GM23338 (cell line): ENCODE measurements around the gene CHCHD3. TPM values are rescaled to one million over a fixed set of nuclear protein-coding genes. Genes with fewer than 3 reads are reported as not detected.
A peak's percentile ranks its signal among the peaks of the same experiment; 100 is the strongest.

ENCODE experiments used
- ATAC-seq: fragments of 200-7000 bp; cut with Tn5 transposase; 3 replicates; pipeline ENCODE4 v1.9.1; 2020
- DNase-seq: peaks from one replicate; pipeline ENCODE4 v3.0.0-alpha.2; 2015; ENCODE audit warnings: low spot score
- H2AFZ ChIP-seq: fragments of 200-600 bp; sonication (generic); 2 replicates; pipeline ENCODE4 v1.8.0; 2016; ENCODE audit warnings: antibody characterized with exemption, mild to moderate bottlenecking, moderate library complexity
- H3F3A ChIP-seq: fragments of 200-600 bp; sonication (generic); replicated peaks from 2 replicates; pipeline ENCODE4 v1.8.0; 2017; ENCODE audit warnings: antibody characterized with exemption, mixed run types, low read depth
- H3K27ac ChIP-seq: fragments of 200-600 bp; sonication (generic); 2 replicates; pipeline ENCODE4 v1.6.1; 2016; ENCODE audit warnings: low read depth
- H3K27me3 ChIP-seq: fragments of 200-600 bp; sonication (generic); 2 replicates; pipeline ENCODE4 v1.8.0; 2016; ENCODE audit warnings: mild to moderate bottlenecking, mixed run types, moderate library complexity; ENCODE audit not compliant: insufficient read depth
- H3K36me3 ChIP-seq: fragments of 200-600 bp; sonication (generic); 2 replicates; pipeline ENCODE4 v1.8.0; 2016; ENCODE audit warnings: mild to moderate bottlenecking; ENCODE audit not compliant: insufficient read depth
- H3K4me1 ChIP-seq: fragments of 200-600 bp; sonication (generic); 2 replicates; pipeline ENCODE4 v1.8.0; 2016; ENCODE audit warnings: mild to moderate bottlenecking, moderate library complexity; ENCODE audit not compliant: insufficient read depth
- H3K4me2 ChIP-seq: fragments of 200-600 bp; sonication (generic); 2 replicates; pipeline ENCODE4 v1.7.1; 2017; ENCODE audit warnings: mixed run types
- H3K4me3 ChIP-seq: fragments of 200-600 bp; sonication (generic); 2 replicates; pipeline ENCODE4 v1.6.1; 2016; ENCODE audit warnings: mixed run types
- H3K79me2 ChIP-seq: fragments of 200-600 bp; sonication (generic); replicated peaks from 2 replicates; pipeline ENCODE4 v1.8.0; 2017; ENCODE audit warnings: mild to moderate bottlenecking; ENCODE audit not compliant: insufficient read depth
- H3K9me2 ChIP-seq: fragments of 200-600 bp; sonication (generic); 2 replicates; pipeline ENCODE4 v1.8.0; 2017; ENCODE audit not compliant: insufficient read depth
- H4K20me1 ChIP-seq: fragments of 200-600 bp; sonication (generic); replicated peaks from 2 replicates; pipeline ENCODE4 v1.8.0; 2017; ENCODE audit warnings: mild to moderate bottlenecking; ENCODE audit not compliant: insufficient read depth
- H3K27ac Mint-ChIP-seq: 2 replicates; pipeline ENCODE4 v1.8.0; 2020; ENCODE audit warnings: inconsistent platforms, mild to moderate bottlenecking, moderate library complexity, mixed read lengths
- H3K27me3 Mint-ChIP-seq: 3 replicates; pipeline ENCODE4 v1.8.0; 2022; ENCODE audit warnings: low read depth, mild to moderate bottlenecking, moderate library complexity, mixed read lengths, inconsistent platforms; ENCODE audit not compliant: insufficient read depth, poor library complexity
- H3K36me3 Mint-ChIP-seq: 3 replicates; pipeline ENCODE4 v1.8.0; 2021; ENCODE audit warnings: low read depth, mild to moderate bottlenecking, inconsistent platforms, moderate library complexity, mixed read lengths
- H3K4me1 Mint-ChIP-seq: 3 replicates; pipeline ENCODE4 v1.8.0; 2020; ENCODE audit warnings: mild to moderate bottlenecking, inconsistent platforms, mixed read lengths
- H3K4me3 Mint-ChIP-seq: 3 replicates; pipeline ENCODE4 v1.8.0; 2021; ENCODE audit warnings: moderate library complexity, mild to moderate bottlenecking, inconsistent platforms, mixed read lengths
- H3K9me3 Mint-ChIP-seq: 3 replicates; pipeline ENCODE4 v1.8.0; 2020; ENCODE audit warnings: moderate library complexity, mild to moderate bottlenecking, inconsistent platforms, mixed read lengths
- CREB1 ChIP-seq: fragments of 250-450 bp; sonication (Bioruptor Pico); IDR thresholded peaks from 2 replicates; pipeline ENCODE4 v1.5.0; 2020; ENCODE audit warnings: low read depth, mild to moderate bottlenecking, moderate library complexity
- CTCF ChIP-seq, 2 experiments: fragments of 200-600 bp in 1 of 2; sonication (generic) in 1 of 2; conservative IDR thresholded peaks; 2 replicates each; pipeline versions ENCODE4 v1.5.1 to v1.6.1; 2016 to 2017; ENCODE audit warnings: antibody characterized with exemption in 2 of 2, low read depth in 2 of 2, mild to moderate bottlenecking in 2 of 2, moderate library complexity in 1 of 2
- ETS1 ChIP-seq: IDR thresholded peaks from 2 replicates; pipeline ENCODE4 v1.6.1; 2016; ENCODE audit warnings: antibody characterized with exemption
- EZH2phosphoT487 ChIP-seq: fragments of 200-600 bp; sonication (generic); IDR thresholded peaks from one replicate; pipeline ENCODE4 v1.8.1; 2018; ENCODE audit warnings: antibody characterized with exemption; ENCODE audit not compliant: unreplicated experiment
- NANOG ChIP-seq: IDR thresholded peaks from 2 replicates; pipeline ENCODE4 v1.6.1; 2016; ENCODE audit warnings: antibody characterized with exemption, borderline replicate concordance
- POLR2AphosphoS5 ChIP-seq: IDR thresholded peaks from 2 replicates; pipeline ENCODE4 v1.6.1; 2016; ENCODE audit warnings: antibody characterized with exemption, low read depth
- ZNF331 ChIP-seq: fragments of 250-450 bp; sonication (Bioruptor Pico); IDR thresholded peaks from 2 replicates; pipeline ENCODE4 v1.5.0; 2020; ENCODE audit warnings: low read depth, mild to moderate bottlenecking, moderate library complexity
- long read RNA-seq: library from polyadenylated mRNA; unstranded; transcript quantifications from one replicate; pipeline ENCODE4 v2.0.0, GENCODE V29; 2020; ENCODE audit not compliant: unreplicated experiment
- polyA plus RNA-seq: library from polyadenylated mRNA; unstranded; fragments of >200 nt; fragmentation: Nextera tagmentation; extraction: Ambion mirVana; gene quantifications from 2 replicates; pipeline ENCODE4 v1.2.1, GENCODE V29; 2016
- total RNA-seq: library from RNA; depleted of rRNA; stranded (reverse); fragments of >200 nt; shearing (Covaris generic); gene quantifications from 2 replicates; pipeline ENCODE4 v1.2.3, GENCODE V29; 2014; rRNA removed

The CHCHD3 gene
- total RNA-seq (127 and 131 TPM in 2 replicates), polyA plus RNA-seq (84.5 and 107 TPM in 2 replicates)
- long read RNA-seq, transcript CHCHD3-201 (8 exons, 1,598 nt) = major isoform, 252 of 279 reads
- long read RNA-seq, partial matches to known transcripts = 2 of 279 reads
- long read RNA-seq, other reads (novel, unspliced or antisense) = 25 of 279 reads

- Histone ChIP-seq H3F3A (no peaks in the 10 kb centered on the region), H3K9me2 (no peaks in the 10 kb centered on the region), H2AFZ (peak within 1 kb of the TSS; percentile 89), H3K36me3 (no peaks in the 10 kb centered on the region), H4K20me1 (peaks cover 2% of the 10 kb centered on the region; the same call in 1 of the 2 replicates), H3K4me2 (peak within 1 kb of the TSS; percentile 86), H3K4me1 (peaks cover 35% of the 10 kb centered on the region), H3K79me2 (peaks cover 50% of the 10 kb centered on the region), H3K4me3 (peak within 1 kb of the TSS; percentile 83), H3K27me3 (no peaks in the 10 kb centered on the region), H3K27ac (no peak within 1 kb of the TSS; the same call in 1 of the 2 replicates)
- no peaks in the 10 kb centered on the region for H3K9me3 Mint-ChIP-seq
- no peaks in the 10 kb centered on the region for H3K36me3 Mint-ChIP-seq
- ATAC-seq (peak; percentile 98), DNase-seq (peak; percentile 99)
- peak within 1 kb of the TSS; percentile 88 for H3K4me3 Mint-ChIP-seq
- H3K27me3 Mint-ChIP-seq = peaks cover 2% of the 10 kb centered on the region
- peak within 1 kb of the TSS; percentile 95 for H3K27ac Mint-ChIP-seq
- TF ChIP-seq CREB1 (CRISPR knock-in tag) (peak; percentile 77), CTCF (conservative IDR thresholded peaks at IDR 0.05; ENCODE audit: low read depth in 2 of 2) (no peak), POLR2AphosphoS5 (peak; percentile 88), ZNF331 (CRISPR knock-in tag) (no peak), NANOG (no peak), ETS1 (peak; percentile 98)
- H3K4me1 Mint-ChIP-seq = peaks cover 37% of the 10 kb centered on the region
Measured at GRCh38 chr7:133081599-133082389, at the start of gene CHCHD3. Gene CHCHD3, minus strand, starts transcription at chr7:133082090. Its CDS starts 153 bp downstream, at chr7:133081937.

- H3K36me3 Mint-ChIP-seq = no peaks in the 10 kb centered on the region
- no peak overlapping the region for H3K4me3 Mint-ChIP-seq
Measured at GRCh38 chr7:133130166-133130565, 48.3 kb upstream of the CHCHD3 start.

More at GRCh38 chr7:133130166-133130565, 48.3 kb upstream of the CHCHD3 start:
- Histone ChIP-seq H4K20me1 (no peaks in the 10 kb centered on the region; the same call in 1 of the 2 replicates), H3F3A (no peaks in the 10 kb centered on the region), H3K27ac (no peak overlapping the region), H3K36me3 (no peaks in the 10 kb centered on the region; the same call in 1 of the 2 replicates), H3K4me2 (no peak overlapping the region), H3K79me2 (no peaks in the 10 kb centered on the region), H3K27me3 (no peaks in the 10 kb centered on the region), H3K9me2 (peaks cover 10% of the 10 kb centered on the region; the same call in 1 of the 2 replicates), H3K4me3 (no peak overlapping the region), H3K4me1 (no peaks in the 10 kb centered on the region), H2AFZ (no peak overlapping the region)
- H3K4me1 Mint-ChIP-seq = peaks cover under 1% of the 10 kb centered on the region; the same call in 2 of the 3 replicates
- TF ChIP-seq ZNF331 (CRISPR knock-in tag) (no peak), EZH2phosphoT487 (no peak), NANOG (no peak)
- H3K27ac Mint-ChIP-seq = no peak overlapping the region
- DNase-seq = no peak
- ATAC-seq = no peak
- no peaks in the 10 kb centered on the region for H3K27me3 Mint-ChIP-seq
- H3K9me3 Mint-ChIP-seq = no peaks in the 10 kb centered on the region
